Mesendoderm (in vitro differentiated cells): ENCODE data around the gene STRN3.

Experiments
- DNase-seq: peaks from one replicate; pipeline ENCODE4 v3.0.0; 2013
- H2AK5ac ChIP-seq: 2 replicates; pipeline ENCODE4 v1.6.1; 2013; ENCODE audit warnings: low read length, inconsistent platforms
- H2BK120ac ChIP-seq: 2 replicates; pipeline ENCODE4 v1.6.1; 2013; ENCODE audit warnings: low read depth, mild to moderate bottlenecking, low read length, moderate library complexity, mixed read lengths
- H2BK15ac ChIP-seq: replicated peaks from 2 replicates; pipeline ENCODE4 v1.6.1; 2013; ENCODE audit warnings: low read depth, mild to moderate bottlenecking, moderate library complexity
- H2BK5ac ChIP-seq: 2 replicates; pipeline ENCODE4 v1.6.1; 2013; ENCODE audit warnings: low read length, inconsistent platforms
- H3K18ac ChIP-seq: 2 replicates; pipeline ENCODE4 v1.6.1; 2013; ENCODE audit warnings: mild to moderate bottlenecking, low read length, mixed read lengths
- H3K23ac ChIP-seq: one replicate; pipeline ENCODE4 v1.6.1; 2013; ENCODE audit warnings: low read length
- H3K27ac ChIP-seq: 2 replicates; pipeline ENCODE4 v1.5.1; 2013; ENCODE audit warnings: low read depth, mild to moderate bottlenecking, inconsistent platforms, low read length, moderate library complexity
- H3K27me3 ChIP-seq: 2 replicates; pipeline ENCODE4 v1.6.1; 2013; ENCODE audit warnings: low read length, control low read depth, mild to moderate bottlenecking, inconsistent platforms; ENCODE audit not compliant: insufficient read depth, poor library complexity
- H3K36me3 ChIP-seq: 2 replicates; pipeline ENCODE4 v1.6.1; 2013; ENCODE audit warnings: low read length, inconsistent platforms; ENCODE audit not compliant: control insufficient read depth, insufficient read depth
- H3K4ac ChIP-seq: one replicate; pipeline ENCODE4 v1.6.1; 2013; ENCODE audit warnings: low read depth, mild to moderate bottlenecking, low read length, moderate library complexity
- H3K4me1 ChIP-seq: 2 replicates; pipeline ENCODE4 v1.6.1; 2013; ENCODE audit warnings: low read depth, low read length, inconsistent platforms; ENCODE audit not compliant: control insufficient read depth
- H3K4me2 ChIP-seq: 2 replicates; pipeline ENCODE4 v1.6.1; 2013; ENCODE audit warnings: low read length
- H3K4me3 ChIP-seq: 2 replicates; pipeline ENCODE4 v1.5.1; 2013; ENCODE audit warnings: mild to moderate bottlenecking, low read length
- H3K56ac ChIP-seq: one replicate; pipeline ENCODE4 v1.6.1; 2013; ENCODE audit warnings: low read length
- H3K79me1 ChIP-seq: 2 replicates; pipeline ENCODE4 v1.6.1; 2013; ENCODE audit warnings: low read length, inconsistent platforms
- H3K79me2 ChIP-seq: 2 replicates; pipeline ENCODE4 v1.6.1; 2013; ENCODE audit warnings: mild to moderate bottlenecking, low read length; ENCODE audit not compliant: control insufficient read depth, insufficient read depth
- H3K9ac ChIP-seq: 2 replicates; pipeline ENCODE4 v1.6.1; 2013; ENCODE audit warnings: low read length, inconsistent platforms
- H4K5ac ChIP-seq: one replicate; pipeline ENCODE4 v1.6.1; 2013; ENCODE audit warnings: low read length
- H4K8ac ChIP-seq: one replicate; pipeline ENCODE4 v1.6.1; 2013; ENCODE audit warnings: low read depth, mild to moderate bottlenecking, control low read depth, low read length, moderate library complexity
- WGBS: extraction: QIAGEN DNeasy Blood & Tissue Kit; methylation state at CpG from one replicate; pipeline ENCODE4 v1.1.7; 2013; ENCODE audit warnings: low lambda C conversion rate, missing lambda C conversion rate; ENCODE audit not compliant: insufficient coverage; ENCODE audit errors: extremely low coverage; 5-methylcytosine and 5-hydroxymethylcytosine counted together

Gene STRN3

GRCh38 chr14:30874120-30874998, 151.8 kb downstream of the STRN3 start, which contains the start of gene COCH:
Gene COCH (plus strand): TSS chr14:30874559. CDS start chr14:30874939, 380 bp downstream.
- WGBS, result no CpG with 5 or more reads among the region's 99 CpGs

GRCh38 chr14:30873308-30874119, 152.7 kb downstream of the STRN3 start:
- Histone ChIP-seq H3K56ac (peak overlapping the region; percentile 34), H2BK15ac (no peak overlapping the region), H3K27ac (no peak overlapping the region), H2AK5ac (no peak overlapping the region), H3K4me1 (peaks cover 6% of the 10 kb centered on the region), H3K23ac (peak overlapping the region; percentile 33), H3K79me1 (no peaks in the 10 kb centered on the region), H3K4me3 (no peak overlapping the region), H3K4me2 (peak overlapping the region; percentile 82), H3K9ac (peak overlapping the region; percentile 85), H3K4ac (peak overlapping the region; percentile 93), H4K5ac (no peak overlapping the region), H2BK5ac (no peak overlapping the region), H3K36me3 (no peaks in the 10 kb centered on the region), H4K8ac (no peak overlapping the region), H3K18ac (peak overlapping the region; percentile 85), H3K27me3 (no peaks in the 10 kb centered on the region), H3K79me2 (peaks cover 6% of the 10 kb centered on the region), H2BK120ac (no peak overlapping the region)
- no peak for DNase-seq
- no CpG with 5 or more reads among the region's 20 CpGs for WGBS

More at GRCh38 chr14:30874120-30874998, 151.8 kb downstream of the STRN3 start, which contains the start of gene COCH:
- peaks cover 6% of the 10 kb centered on the region for H3K79me2 ChIP-seq
- peaks cover 2% of the 10 kb centered on the region for H3K36me3 ChIP-seq
- no peaks in the 10 kb centered on the region for H3K79me1 ChIP-seq
- no peak within 1 kb of the TSS for H2BK15ac ChIP-seq
- no peaks in the 10 kb centered on the region for H3K27me3 ChIP-seq
- H4K5ac ChIP-seq, result no peak within 1 kb of the TSS
- peak within 1 kb of the TSS; percentile 93 for H3K4ac ChIP-seq
- no peak within 1 kb of the TSS for H2AK5ac ChIP-seq
- H2BK5ac ChIP-seq, result peak within 1 kb of the TSS; percentile 11
- peak within 1 kb of the TSS; percentile 85 for H3K9ac ChIP-seq
- H4K8ac ChIP-seq, result no peak within 1 kb of the TSS
- H2BK120ac ChIP-seq, result no peak within 1 kb of the TSS
- H3K4me2 ChIP-seq, result peak within 1 kb of the TSS; percentile 82
- peak; percentile 79 for DNase-seq
- peak within 1 kb of the TSS; percentile 48 for H3K4me3 ChIP-seq
- peak within 1 kb of the TSS; percentile 85 for H3K18ac ChIP-seq
- H3K56ac ChIP-seq, result peak within 1 kb of the TSS; percentile 34
- H3K27ac ChIP-seq, result no peak within 1 kb of the TSS
- peak within 1 kb of the TSS; percentile 59 for H3K23ac ChIP-seq
- H3K4me1 ChIP-seq, result peaks cover 6% of the 10 kb centered on the region

- no CpG with 5 or more reads among the region's 1 CpG for WGBS
- Histone ChIP-seq H2BK15ac (no peak overlapping the region), H3K36me3 (no peaks in the 10 kb centered on the region), H3K18ac (no peak overlapping the region), H3K9ac (no peak overlapping the region), H2BK120ac (no peak overlapping the region), H3K27ac (no peak overlapping the region), H3K23ac (no peak overlapping the region), H2BK5ac (no peak overlapping the region), H3K56ac (no peak overlapping the region), H3K4me1 (peaks cover 6% of the 10 kb centered on the region), H4K5ac (no peak overlapping the region), H3K27me3 (no peaks in the 10 kb centered on the region), H3K79me2 (peaks cover 6% of the 10 kb centered on the region), H3K79me1 (no peaks in the 10 kb centered on the region), H4K8ac (no peak overlapping the region), H3K4me3 (no peak overlapping the region), H3K4me2 (no peak overlapping the region), H3K4ac (no peak overlapping the region), H2AK5ac (no peak overlapping the region)
- peak; percentile 58 for DNase-seq
Observed at GRCh38 chr14:30872602-30873001, 153.6 kb downstream of the STRN3 start.

GRCh38 chr14:30869551-30870155, 156.5 kb downstream of the STRN3 start:
- Histone ChIP-seq H3K18ac (no peak overlapping the region), H3K9ac (no peak overlapping the region), H3K4ac (no peak overlapping the region), H3K36me3 (no peaks in the 10 kb centered on the region), H2BK5ac (no peak overlapping the region), H2AK5ac (no peak overlapping the region), H3K56ac (no peak overlapping the region), H3K79me2 (no peaks in the 10 kb centered on the region), H3K79me1 (no peaks in the 10 kb centered on the region), H4K8ac (no peak overlapping the region), H3K4me1 (peaks cover 6% of the 10 kb centered on the region), H3K23ac (no peak overlapping the region), H2BK120ac (no peak overlapping the region), H3K27ac (no peak overlapping the region), H4K5ac (no peak overlapping the region), H3K27me3 (no peaks in the 10 kb centered on the region), H3K4me2 (no peak overlapping the region), H2BK15ac (no peak overlapping the region), H3K4me3 (no peak overlapping the region)
- no peak for DNase-seq
- no CpG with 5 or more reads among the region's 2 CpGs for whole genome bisulfite sequencing

- no peak overlapping the region for H3K4ac ChIP-seq
- H2BK15ac ChIP-seq, result no peak overlapping the region
- H3K23ac ChIP-seq, result no peak overlapping the region
- no peak overlapping the region for H3K56ac ChIP-seq
- WGBS, result no CpG with 5 or more reads among the region's 5 CpGs
- H2BK120ac ChIP-seq, result no peak overlapping the region
- no peak overlapping the region for H3K9ac ChIP-seq
- no peak overlapping the region for H4K5ac ChIP-seq
- H3K27ac ChIP-seq, result no peak overlapping the region
- no peak overlapping the region for H2BK5ac ChIP-seq
- peaks cover 5% of the 10 kb centered on the region for H3K4me1 ChIP-seq
- H3K4me2 ChIP-seq, result no peak overlapping the region
- no peak overlapping the region for H3K18ac ChIP-seq
- H3K79me1 ChIP-seq, result no peaks in the 10 kb centered on the region
- no peak for DNase-seq
- H3K79me2 ChIP-seq, result no peaks in the 10 kb centered on the region
- no peak overlapping the region for H3K4me3 ChIP-seq
- no peaks in the 10 kb centered on the region for H3K27me3 ChIP-seq
- no peak overlapping the region for H2AK5ac ChIP-seq
- H4K8ac ChIP-seq, result no peak overlapping the region
- no peaks in the 10 kb centered on the region for H3K36me3 ChIP-seq
Observed at GRCh38 chr14:30868736-30869135, 157.4 kb downstream of the STRN3 start.
